ENCODE data around the gene AFF3. TPM values are rescaled to one million over a fixed set of nuclear protein-coding genes. Genes with fewer than 3 reads are reported as not detected.
"Not testable (repeated sequence)": the region's sequence is repeated elsewhere in the genome, so short reads cannot be mapped to it uniquely, and the experiment has no call there.

The AFF3 gene
- total and polyA plus RNA-seq, 5 donors: 4.0 to 22.0 (median 17.8) TPM

GRCh38 chr2:99938250-99938649 is 204.1 kb downstream of the AFF3 start:
- no peaks in the 10 kb centered on the region for H3K4me1 ChIP-seq (ENCODE audit: control insufficient read depth, insufficient read depth, low read length)
- no peak for ATAC-seq
- no peaks in the 10 kb centered on the region for H3K9me3 ChIP-seq (ENCODE audit: control insufficient read depth, low read length)
- intact Hi-C loops (cut with DNase I): no loop called here
- no peak for DNase-seq
- H3K27me3 ChIP-seq (ENCODE audit: control insufficient read depth, insufficient read depth): no peaks in the 10 kb centered on the region
- no peak overlapping the region for H3K4me3 ChIP-seq (ENCODE audit: low read length)
- 83% methylated on average over 3 of the region's 3 CpGs for WGBS
- H3K27ac ChIP-seq (ENCODE audit: low read length): no peak overlapping the region

- H3K4me1 ChIP-seq (ENCODE audit: control insufficient read depth, insufficient read depth, low read length): no peaks in the 10 kb centered on the region
- DNase-seq (no peak), ATAC-seq (no peak)
- no peak overlapping the region for H3K27ac ChIP-seq (ENCODE audit: low read length)
- H3K27me3 ChIP-seq (ENCODE audit: control insufficient read depth, insufficient read depth): no peaks in the 10 kb centered on the region
- H3K4me3 ChIP-seq (ENCODE audit: low read length): no peak overlapping the region
- intact Hi-C loops (cut with DNase I): no loop called here
- WGBS: 73% methylated on average over 3 of the region's 3 CpGs
- H3K9me3 ChIP-seq (ENCODE audit: control insufficient read depth, low read length): no peaks in the 10 kb centered on the region
Observed at GRCh38 chr2:99936065-99936464, 206.3 kb downstream of the AFF3 start.

- ATAC-seq (no peak), DNase-seq (no peak)
- H3K27ac ChIP-seq (ENCODE audit: low read length): no peak overlapping the region
- WGBS: 73% methylated on average over 5 of the region's 5 CpGs
- H3K4me3 ChIP-seq (ENCODE audit: low read length): no peak overlapping the region
- intact Hi-C loops (cut with DNase I): no loop called here
- H3K27me3 ChIP-seq (ENCODE audit: control insufficient read depth, insufficient read depth): no peaks in the 10 kb centered on the region
- no peaks in the 10 kb centered on the region for H3K4me1 ChIP-seq (ENCODE audit: control insufficient read depth, insufficient read depth, low read length)
- H3K9me3 ChIP-seq (ENCODE audit: control insufficient read depth, low read length): no peaks in the 10 kb centered on the region
Observed at GRCh38 chr2:99935662-99936061, 206.7 kb downstream of the AFF3 start.

GRCh38 chr2:99933894-99934650 is 208.3 kb downstream of the AFF3 start:
- Histone ChIP-seq H3K27ac (ENCODE audit: low read length) (no peak overlapping the region), H3K4me3 (ENCODE audit: low read length) (no peak overlapping the region), H3K4me1 (ENCODE audit: control insufficient read depth, insufficient read depth, low read length) (no peaks in the 10 kb centered on the region), H3K27me3 (ENCODE audit: control insufficient read depth, insufficient read depth) (no peaks in the 10 kb centered on the region), H3K9me3 (ENCODE audit: control insufficient read depth, low read length) (no peaks in the 10 kb centered on the region)
- WGBS: 87% methylated on average over 6 of the region's 6 CpGs
- no peak for ATAC-seq
- DNase-seq: no peak
- intact Hi-C loops (cut with DNase I): no loop called here

GRCh38 chr2:99933491-99933890 is 208.9 kb downstream of the AFF3 start:
- WGBS: 95% methylated on average over 3 of the region's 3 CpGs
- intact Hi-C loops (cut with DNase I); H3K9me3 ChIP-seq (ENCODE audit: control insufficient read depth, low read length): not testable (repeated sequence)

GRCh38 chr2:99928470-99929053 is 213.8 kb downstream of the AFF3 start:
- Histone ChIP-seq H3K27me3 (ENCODE audit: control insufficient read depth, insufficient read depth) (no peaks in the 10 kb centered on the region), H3K4me1 (ENCODE audit: control insufficient read depth, insufficient read depth, low read length) (no peaks in the 10 kb centered on the region), H3K27ac (ENCODE audit: low read length) (no peak overlapping the region), H3K4me3 (ENCODE audit: low read length) (no peak overlapping the region), H3K9me3 (ENCODE audit: control insufficient read depth, low read length) (no peaks in the 10 kb centered on the region)
- DNase-seq (no peak), ATAC-seq (no peak)
- intact Hi-C loops (cut with DNase I): no loop called here
- WGBS: 77% methylated on average over 6 of the region's 6 CpGs

More at GRCh38 chr2:99933491-99933890, 208.9 kb downstream of the AFF3 start:
- H3K4me1 ChIP-seq (ENCODE audit: control insufficient read depth, insufficient read depth, low read length); DNase-seq; H3K27me3 ChIP-seq (ENCODE audit: control insufficient read depth, insufficient read depth); ATAC-seq; H3K27ac ChIP-seq (ENCODE audit: low read length); H3K4me3 ChIP-seq (ENCODE audit: low read length): not testable (repeated sequence)

GRCh38 chr2:99927690-99928207 is 214.6 kb downstream of the AFF3 start:
- WGBS: 91% methylated on average over 7 of the region's 7 CpGs
- H3K4me1 ChIP-seq (ENCODE audit: control insufficient read depth, insufficient read depth, low read length); H3K27ac ChIP-seq (ENCODE audit: low read length); intact Hi-C loops (cut with DNase I); H3K4me3 ChIP-seq (ENCODE audit: low read length); DNase-seq; H3K9me3 ChIP-seq (ENCODE audit: control insufficient read depth, low read length); H3K27me3 ChIP-seq (ENCODE audit: control insufficient read depth, insufficient read depth); ATAC-seq: not testable (repeated sequence)

- ATAC-seq: no peak
- H3K4me3 ChIP-seq (ENCODE audit: low read length): no peak overlapping the region
Observed at GRCh38 chr2:99926986-99927385, 215.4 kb downstream of the AFF3 start.

GRCh38 chr2:99925960-99926359 is 216.4 kb downstream of the AFF3 start:
- no peaks in the 10 kb centered on the region for H3K27me3 ChIP-seq (ENCODE audit: control insufficient read depth, insufficient read depth)
- H3K9me3 ChIP-seq (ENCODE audit: control insufficient read depth, low read length): no peaks in the 10 kb centered on the region
- intact Hi-C loops (cut with DNase I): no loop called here
- WGBS: 95% methylated on average over 4 of the region's 4 CpGs
- no peak overlapping the region for H3K27ac ChIP-seq (ENCODE audit: low read length)
- no peak for DNase-seq
- H3K4me3 ChIP-seq (ENCODE audit: low read length): no peak overlapping the region
- no peaks in the 10 kb centered on the region for H3K4me1 ChIP-seq (ENCODE audit: control insufficient read depth, insufficient read depth, low read length)
- no peak for ATAC-seq

More at GRCh38 chr2:99926986-99927385, 215.4 kb downstream of the AFF3 start:
- Histone ChIP-seq H3K9me3 (ENCODE audit: control insufficient read depth, low read length) (no peaks in the 10 kb centered on the region), H3K27me3 (ENCODE audit: control insufficient read depth, insufficient read depth) (no peaks in the 10 kb centered on the region), H3K4me1 (ENCODE audit: control insufficient read depth, insufficient read depth, low read length) (no peaks in the 10 kb centered on the region), H3K27ac (ENCODE audit: low read length) (no peak overlapping the region)
- intact Hi-C loops (cut with DNase I): no loop called here
- no peak for DNase-seq

- WGBS: 75% methylated on average over 6 of the region's 6 CpGs
- H3K27me3 ChIP-seq (ENCODE audit: control insufficient read depth, insufficient read depth): no peaks in the 10 kb centered on the region
- intact Hi-C loops (cut with DNase I): no loop called here
- ATAC-seq (no peak), DNase-seq (no peak)
- no peak overlapping the region for H3K4me3 ChIP-seq (ENCODE audit: low read length)
- no peaks in the 10 kb centered on the region for H3K4me1 ChIP-seq (ENCODE audit: control insufficient read depth, insufficient read depth, low read length)
- no peaks in the 10 kb centered on the region for H3K9me3 ChIP-seq (ENCODE audit: control insufficient read depth, low read length)
- H3K27ac ChIP-seq (ENCODE audit: low read length): no peak overlapping the region
Observed at GRCh38 chr2:99922664-99923063, 219.7 kb downstream of the AFF3 start.

- no peak overlapping the region for H3K27ac ChIP-seq (ENCODE audit: low read length)
- DNase-seq (no peak), ATAC-seq (no peak)
- no peaks in the 10 kb centered on the region for H3K4me1 ChIP-seq (ENCODE audit: control insufficient read depth, insufficient read depth, low read length)
- H3K9me3 ChIP-seq (ENCODE audit: control insufficient read depth, low read length): no peaks in the 10 kb centered on the region
- no peaks in the 10 kb centered on the region for H3K27me3 ChIP-seq (ENCODE audit: control insufficient read depth, insufficient read depth)
- WGBS: 91% methylated on average over 3 of the region's 3 CpGs
- no peak overlapping the region for H3K4me3 ChIP-seq (ENCODE audit: low read length)
- intact Hi-C loops (cut with DNase I): no loop called here
Observed at GRCh38 chr2:99921903-99922302, 220.5 kb downstream of the AFF3 start.

Data from right cardiac atrium (tissue), 5 donors.